NB4 (cell line): ENCODE data around the gene FAM25G.

Experiments
- CTCF ChIP-seq: IDR thresholded peaks from one replicate; pipeline ENCODE4 v1.5.1; 2012; ENCODE audit warnings: low read depth, low read length
- MAX ChIP-seq: IDR thresholded peaks from 2 replicates; pipeline ENCODE4 v1.6.1; 2011; ENCODE audit warnings: low read depth, low read length
- MYC ChIP-seq: IDR thresholded peaks from 2 replicates; pipeline ENCODE4 v1.6.1; 2011; ENCODE audit warnings: low read depth, low read length
- POLR2A ChIP-seq: IDR thresholded peaks from 2 replicates; pipeline ENCODE4 v1.6.1; 2011; ENCODE audit warnings: mild to moderate bottlenecking; ENCODE audit not compliant: insufficient read length; ENCODE audit errors: extremely low read depth

- TF ChIP-seq CTCF = no peak
- no peak for TF ChIP-seq POLR2A
- TF ChIP-seq MAX = no peak
- no peak for TF ChIP-seq MYC
Measured at GRCh38 chr10:47447209-47447608, 44.3 kb downstream of the FAM25G start.
